MCF 10A (cell line): ENCODE results near the gene CDH6. TPM values are rescaled to one million over a fixed set of nuclear protein-coding genes. Genes with fewer than 3 reads are reported as not detected.

Experiments
- BruUV-seq: library from RNA; stranded (reverse); fragments of 400-500 nt; replicated peaks from 2 replicates; lab custom pipeline; 2021; lab: Mats Ljungman, UMichigan
- CTCF ChIA-PET: fragments of 300-600 bp; sonication (Branson Sonifier 250); formaldehyde crosslinking; extraction: SDS; loops from one replicate; lab custom pipeline; 2021; ENCODE audit warnings: antibody characterized with exemption, inconsistent platforms; lab: Yijun Ruan, JAX
- POLR2A ChIA-PET: fragments of 300-600, 350-650 bp; sonication (Branson Sonifier 250); formaldehyde crosslinking; extraction: SDS; loops from one replicate; lab custom pipeline; 2020; ENCODE audit warnings: antibody characterized with exemption, inconsistent platforms; lab: Yijun Ruan, JAX
- DNase-seq: peaks from one replicate; pipeline ENCODE4 v3.0.0-alpha.2; 2018; ENCODE audit not compliant: unreplicated experiment
- H3K27ac Mint-ChIP-seq: one replicate; pipeline ENCODE4 v1.8.0; 2022; ENCODE audit warnings: mild to moderate bottlenecking, low read depth, mixed read lengths; ENCODE audit not compliant: unreplicated experiment
- H3K27me3 Mint-ChIP-seq: one replicate; pipeline ENCODE4 v1.8.0; 2022; ENCODE audit warnings: mixed read lengths; ENCODE audit not compliant: insufficient read depth, unreplicated experiment
- H3K36me3 Mint-ChIP-seq: one replicate; pipeline ENCODE4 v1.8.0; 2022; ENCODE audit warnings: mild to moderate bottlenecking, moderate library complexity, mixed read lengths; ENCODE audit not compliant: insufficient read depth, unreplicated experiment
- H3K4me1 Mint-ChIP-seq: one replicate; pipeline ENCODE4 v1.8.0; 2022; ENCODE audit warnings: mixed read lengths; ENCODE audit not compliant: insufficient read depth, unreplicated experiment
- H3K4me3 Mint-ChIP-seq: one replicate; pipeline ENCODE4 v1.8.0; 2022; ENCODE audit warnings: mild to moderate bottlenecking, moderate library complexity, mixed read lengths; ENCODE audit not compliant: unreplicated experiment
- H3K9me3 Mint-ChIP-seq: one replicate; pipeline ENCODE4 v1.8.0; 2022; ENCODE audit warnings: mixed read lengths; ENCODE audit not compliant: unreplicated experiment
- CTCF ChIP-seq: fragments of 200-600 bp; IDR thresholded peaks from one replicate; pipeline ENCODE4 v1.8.0; 2022; ENCODE audit warnings: antibody characterized with exemption, mild to moderate bottlenecking; ENCODE audit not compliant: unreplicated experiment
- intact Hi-C: fragments of 100-400 bp; cut with micrococcal nuclease; formaldehyde crosslinking; loops from 2 replicates; pipeline ENCODE4 v1.14.1; 2022
- total RNA-seq: library from RNA; stranded (reverse); gene quantifications from 2 replicates; pipeline ENCODE4 v1.2.3, GENCODE V29; 2022

The CDH6 gene
- total RNA-seq, 1 experiment from 2014 or later = not detected

GRCh38 chr5:31289429-31289828, 95.9 kb downstream of the CDH6 start:
- no peak for TF ChIP-seq CTCF
- H3K27me3 Mint-ChIP-seq = no peaks in the 10 kb centered on the region
- no peak overlapping the region for H3K4me3 Mint-ChIP-seq
- H3K36me3 Mint-ChIP-seq = no peaks in the 10 kb centered on the region
- no peak for DNase-seq
- no peaks in the 10 kb centered on the region for H3K4me1 Mint-ChIP-seq
- ChIA-PET CTCF (no interaction called here), POLR2A (interaction anchor here (0.7 kb wide), 1 partner anchor 29 kb away, joined by 3 read pairs; no protein-coding TSS in a partner anchor)
- no peaks in the 10 kb centered on the region for H3K9me3 Mint-ChIP-seq
- no TSS peak for BruUV-seq
- H3K27ac Mint-ChIP-seq = no peak overlapping the region
- intact Hi-C loops = no loop called here

- no peak overlapping the region for H3K27ac Mint-ChIP-seq
- intact Hi-C loops = no loop called here
- H3K27me3 Mint-ChIP-seq = no peaks in the 10 kb centered on the region
- H3K4me1 Mint-ChIP-seq = no peaks in the 10 kb centered on the region
- ChIA-PET CTCF (interaction anchor here (0.6 kb wide), 1 partner anchor 1829 kb away, joined by 3 read pairs; no protein-coding TSS in a partner anchor), POLR2A (interaction anchor here (0.6 kb wide), 1 partner anchor 11 kb away, joined by 3 read pairs; no protein-coding TSS in a partner anchor)
- TF ChIP-seq CTCF = no peak
- no peaks in the 10 kb centered on the region for H3K9me3 Mint-ChIP-seq
- no peak overlapping the region for H3K4me3 Mint-ChIP-seq
- no TSS peak for BruUV-seq
- DNase-seq = no peak
- H3K36me3 Mint-ChIP-seq = no peaks in the 10 kb centered on the region
Measured at GRCh38 chr5:31291323-31291854, 97.9 kb downstream of the CDH6 start.

GRCh38 chr5:31300501-31300900, 107.0 kb downstream of the CDH6 start:
- intact Hi-C loops = no loop called here
- no TSS peak for BruUV-seq
- Mint-ChIP-seq H3K4me3 (no peak overlapping the region), H3K27ac (no peak overlapping the region), H3K9me3 (no peaks in the 10 kb centered on the region), H3K4me1 (no peaks in the 10 kb centered on the region), H3K36me3 (no peaks in the 10 kb centered on the region), H3K27me3 (no peaks in the 10 kb centered on the region)
- no peak for TF ChIP-seq CTCF
- no peak for DNase-seq
- POLR2A ChIA-PET = no interaction called here
- CTCF ChIA-PET = no interaction called here

GRCh38 chr5:31301833-31302232, 108.3 kb downstream of the CDH6 start:
- Mint-ChIP-seq H3K4me3 (no peak overlapping the region), H3K27ac (no peak overlapping the region), H3K27me3 (no peaks in the 10 kb centered on the region), H3K4me1 (no peaks in the 10 kb centered on the region), H3K36me3 (no peaks in the 10 kb centered on the region), H3K9me3 (no peaks in the 10 kb centered on the region)
- BruUV-seq = no TSS peak
- no peak for DNase-seq
- no peak for TF ChIP-seq CTCF
- ChIA-PET CTCF (no interaction called here), POLR2A (no interaction called here)
- intact Hi-C loops = no loop called here
